Psoas muscle (tissue), 8 donors: ENCODE data around the gene GBA3. TPM values are rescaled to one million over a fixed set of nuclear protein-coding genes. Genes with fewer than 3 reads are reported as not detected.

Experiments used
- ATAC-seq, 4 donors: fragments of 200-7000 bp; cut with Tn5 transposase; one replicate each; pipeline ENCODE4 v1.9.1; 2020; ENCODE audit warnings: moderate library complexity in 3 of 4, mild to moderate bottlenecking in 2 of 4
- DNase-seq, 2 donors: peaks; one replicate each; pipeline ENCODE4 v3.0.0-alpha.2; 2020
- H3K27ac ChIP-seq: fragments of 200-600 bp; one replicate; pipeline ENCODE4 v1.8.0; 2022
- H3K27me3 ChIP-seq, 3 donors: fragments of 200-600 bp in 1 of 3; one replicate each; pipeline versions ENCODE4 v1.6.1 to v1.8.0; 2013 to 2022; ENCODE audit warnings: low read length in 2 of 3, mild to moderate bottlenecking in 2 of 3, moderate library complexity in 1 of 3; ENCODE audit not compliant: insufficient read depth in 3 of 3
- H3K36me3 ChIP-seq, 2 donors: fragments of 200-600 bp in 1 of 2; one replicate each; pipeline versions ENCODE4 v1.6.1 to v1.8.0; 2013 to 2022; ENCODE audit warnings: low read depth in 1 of 2, mild to moderate bottlenecking in 1 of 2, moderate library complexity in 1 of 2; ENCODE audit not compliant: insufficient read depth in 1 of 2
- H3K4me1 ChIP-seq: fragments of 200-600 bp; one replicate; pipeline ENCODE4 v1.8.0; 2022
- H3K4me3 ChIP-seq: fragments of 200-600 bp; one replicate; pipeline ENCODE4 v1.8.0; 2022; ENCODE audit warnings: mild to moderate bottlenecking
- H3K9me3 ChIP-seq: fragments of 200-600 bp; one replicate; pipeline ENCODE4 v1.8.0; 2022
- CTCF ChIP-seq: fragments of 200-600 bp; IDR thresholded peaks from one replicate; pipeline ENCODE4 v1.8.0; 2022; ENCODE audit warnings: antibody characterized with exemption
- WGBS, 3 donors: extraction: QIAGEN DNeasy Blood & Tissue Kit; methylation state at CpG; one replicate each; pipeline versions ENCODE4 v1.1.6 to v1.1.7; 2013; 5-methylcytosine and 5-hydroxymethylcytosine counted together
- intact Hi-C, 2 donors: fragments of 100-400 bp; cut with DNase I; formaldehyde crosslinking; loops; one replicate each; pipeline versions ENCODE4 v1.11.0 to v1.14.2; 2022
- polyA plus RNA-seq, 3 donors: library from polyadenylated mRNA; stranded (reverse); fragments of 200-250 nt; gene quantifications; one replicate each; pipeline ENCODE4 v1.2.3, GENCODE V29; 2013
- total RNA-seq, 4 donors: library from RNA; stranded (reverse); fragmentation: NEBNext Ultra II Directional in 2 of 4; extraction: Animal tissue kit (Norgen Biotek cat#: 25700) in 2 of 4; gene quantifications; one replicate each; pipeline versions ENCODE4 v1.2.1 to v1.2.4, GENCODE V29; 2021 to 2023
- donor health status: healthy with polysubstance abuse.
- donor health status: DM: no; HTN: no; CAD: no; lungs with moderate emphysema.
- donor health status: Bipolar disorder and iron deficiency.
- donor health status: healthy.
- donor health status: DM: yes; HTN: yes; CAD: no.
- donor health status: DM: no; HTN: no; CAD: no.
- donor health status: DM: no; HTN: no; CAD: no.
- donor health status: DM: yes; HTN: yes; CAD: no.

The GBA3 gene
- total and polyA plus RNA-seq, 7 donors = 0.04 to 0.23 TPM; not detected in 5

- Histone ChIP-seq H3K4me3 (no peak overlapping the region), H3K36me3 (no peaks in the 10 kb centered on the region), H3K27me3 (no peaks in the 10 kb centered on the region), H3K4me1 (no peaks in the 10 kb centered on the region), H3K9me3 (no peaks in the 10 kb centered on the region), H3K27ac (no peak overlapping the region)
- intact Hi-C loops = no loop called here
- 81 to 87% (median 84%) methylated on average over 2 of the region's 2 CpGs for whole genome bisulfite sequencing, 3 donors
- DNase-seq = no peak
- no peak for TF ChIP-seq CTCF
- ATAC-seq = no peak
Measured at GRCh38 chr4:22766068-22766467, 73.3 kb downstream of the GBA3 start.

GRCh38 chr4:22778547-22779163 is 85.9 kb downstream of the GBA3 start:
- ATAC-seq (no peak), DNase-seq (no peak)
- H3K36me3 ChIP-seq = no peaks in the 10 kb centered on the region
- H3K9me3 ChIP-seq = no peaks in the 10 kb centered on the region
- intact Hi-C loops = no loop called here
- peaks cover 0 to 3% (median 0%) of the 10 kb centered on the region in 3 donors for H3K27me3 ChIP-seq
- no peaks in the 10 kb centered on the region for H3K4me1 ChIP-seq
- WGBS, 3 donors = 93 to 96% (median 95%) methylated on average over 32 to 37 of the region's 37 CpGs
- no peak overlapping the region for H3K27ac ChIP-seq
- H3K4me3 ChIP-seq = no peak overlapping the region
- no peak for TF ChIP-seq CTCF

GRCh38 chr4:22780317-22780716 is 87.6 kb downstream of the GBA3 start:
- H3K27me3 ChIP-seq = peaks cover 0 to 3% (median 0%) of the 10 kb centered on the region in 3 donors
- no peaks in the 10 kb centered on the region for H3K9me3 ChIP-seq
- intact Hi-C loops = no loop called here
- no peaks in the 10 kb centered on the region for H3K36me3 ChIP-seq
- 48 to 58% (median 53%) methylated on average over 4 of the region's 4 CpGs for WGBS, 3 donors
- no peak overlapping the region for H3K27ac ChIP-seq
- DNase-seq (no peak), ATAC-seq (no peak)
- TF ChIP-seq CTCF = no peak
- H3K4me1 ChIP-seq = no peaks in the 10 kb centered on the region
- H3K4me3 ChIP-seq = no peak overlapping the region

GRCh38 chr4:22780797-22781196 is 88.1 kb downstream of the GBA3 start:
- no peak for ATAC-seq
- Histone ChIP-seq H3K27ac (no peak overlapping the region), H3K36me3 (no peaks in the 10 kb centered on the region), H3K4me3 (no peak overlapping the region), H3K4me1 (no peaks in the 10 kb centered on the region), H3K27me3 (peaks cover 0 to 3% (median 0%) of the 10 kb centered on the region in 3 donors), H3K9me3 (no peaks in the 10 kb centered on the region)
- 67 to 75% (median 68%) methylated on average over 3 of the region's 3 CpGs for WGBS, 3 donors
- no peak for DNase-seq
- TF ChIP-seq CTCF = no peak
- intact Hi-C loops = no loop called here

GRCh38 chr4:22787753-22788375 is 95.1 kb downstream of the GBA3 start:
- TF ChIP-seq CTCF = no peak
- no peak for DNase-seq
- 78 to 82% (median 80%) methylated on average over 6 of the region's 6 CpGs for WGBS, 3 donors

More at GRCh38 chr4:22787753-22788375, 95.1 kb downstream of the GBA3 start:
- ATAC-seq = no peak
- Histone ChIP-seq H3K36me3 (no peaks in the 10 kb centered on the region), H3K4me3 (no peak overlapping the region), H3K27ac (no peak overlapping the region), H3K27me3 (peaks cover 0 to 2% (median 0%) of the 10 kb centered on the region in 3 donors), H3K9me3 (no peaks in the 10 kb centered on the region), H3K4me1 (no peaks in the 10 kb centered on the region)
- intact Hi-C loops = no loop called here
